WI38 (cell line): ENCODE measurements around the gene FOSL1.

Experiments
- H3K4me3 ChIP-seq: 2 replicates; pipeline ENCODE4 v1.5.1; 2011; ENCODE audit warnings: low read depth, mild to moderate bottlenecking, control low read depth, low read length
- CTCF ChIP-seq: IDR thresholded peaks from 2 replicates; pipeline ENCODE4 v1.5.1; 2012; ENCODE audit warnings: low read depth, mild to moderate bottlenecking, control low read depth, low read length

FOSL1 gene

GRCh38 chr11:65855927-65856363 lies 44.2 kb downstream of the FOSL1 start:
- TF ChIP-seq CTCF, result no peak
- H3K4me3 ChIP-seq, result peak overlapping the region; percentile 91

- no peak for TF ChIP-seq CTCF
- peak overlapping the region; percentile 91; the same call in 1 of the 2 replicates for H3K4me3 ChIP-seq
Observed at GRCh38 chr11:65854852-65855837, 45.0 kb downstream of the FOSL1 start.

GRCh38 chr11:65854161-65854592 lies 46.0 kb downstream of the FOSL1 start:
- no peak for TF ChIP-seq CTCF
- no peak overlapping the region for H3K4me3 ChIP-seq

GRCh38 chr11:65853246-65853979 lies 46.8 kb downstream of the FOSL1 start:
- no peak for TF ChIP-seq CTCF
- no peak overlapping the region for H3K4me3 ChIP-seq

- TF ChIP-seq CTCF, result no peak
- H3K4me3 ChIP-seq, result no peak overlapping the region
Observed at GRCh38 chr11:65852508-65853245, 47.5 kb downstream of the FOSL1 start.

DNA sequence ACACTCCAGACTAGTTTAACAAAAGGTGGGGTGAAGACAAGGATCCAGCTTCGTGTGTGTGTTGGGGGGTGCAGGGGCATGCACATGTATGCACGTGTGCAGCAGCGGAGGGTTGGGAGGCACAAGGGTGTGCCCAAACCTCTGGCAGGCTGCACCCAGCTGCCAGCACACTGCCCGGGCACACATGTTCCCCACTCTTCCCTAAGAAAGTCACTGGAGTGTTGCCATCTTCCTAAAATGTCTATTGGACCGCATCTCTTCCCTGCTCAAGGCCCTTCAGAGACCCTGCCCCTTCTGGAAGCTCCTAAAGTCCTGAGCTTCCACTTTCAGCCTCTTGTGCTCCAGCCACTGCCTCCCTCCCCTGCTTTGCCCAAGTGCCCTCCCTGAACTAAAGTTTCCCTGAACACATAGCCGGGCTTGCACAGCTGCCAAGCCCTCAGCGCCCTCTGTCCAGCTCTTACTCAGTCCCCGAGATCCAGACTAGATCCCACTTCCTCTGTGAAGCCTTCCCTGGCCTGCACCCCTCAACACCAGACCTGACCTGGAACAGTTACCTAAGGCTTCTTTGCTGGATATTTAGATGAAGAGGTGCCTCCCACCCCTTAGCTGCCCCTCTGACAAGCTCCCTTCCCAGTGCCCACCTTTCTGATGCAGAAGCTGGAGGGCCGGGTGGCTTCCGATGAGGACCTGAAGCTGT lies 48.2 kb downstream of the FOSL1 start:
- TF ChIP-seq CTCF, result no peak
- H3K4me3 ChIP-seq, result no peak overlapping the region
